Ovary (tissue), 9 donors: ENCODE data around the gene STRA6. TPM values are rescaled to one million over a fixed set of nuclear protein-coding genes. Genes with fewer than 3 reads are reported as not detected.

Experiments used
- DNase-seq, 5 donors: peaks; one replicate each; pipeline ENCODE4 v3.0.0-alpha.2; 2019 to 2020
- H3K27ac ChIP-seq, 2 donors: fragments of 200-600 bp; one replicate each; pipeline versions ENCODE4 v1.5.1 to v1.8.0; 2019 to 2022
- H3K27me3 ChIP-seq: fragments of 200-600 bp; one replicate; pipeline ENCODE4 v1.8.0; 2022
- H3K36me3 ChIP-seq: fragments of 200-600 bp; sonication (generic); one replicate; pipeline ENCODE4 v1.5.1; 2019
- H3K4me1 ChIP-seq: one replicate; pipeline ENCODE4 v1.8.1; 2013; ENCODE audit warnings: mild to moderate bottlenecking, moderate library complexity; ENCODE audit not compliant: insufficient read depth
- H3K4me3 ChIP-seq: fragments of 200-600 bp; sonication (generic); one replicate; pipeline ENCODE4 v1.5.1; 2017
- H3K9me3 ChIP-seq, 2 donors: fragments of 200-600 bp in 1 of 2; sonication (generic) in 1 of 2; one replicate each; pipeline versions ENCODE4 v1.5.1 to v1.8.1; 2013 to 2019; ENCODE audit warnings: mild to moderate bottlenecking in 1 of 2, moderate library complexity in 1 of 2
- EP300 ChIP-seq: sonication (generic); formaldehyde crosslinking; IDR thresholded peaks from one replicate; pipeline ENCODE4 v1.6.1; 2017; ENCODE audit warnings: antibody characterized with exemption
- POLR2A ChIP-seq: fragments of 450-650 bp; IDR thresholded peaks from one replicate; pipeline ENCODE4 v1.6.1; 2017; ENCODE audit warnings: antibody characterized with exemption, mild to moderate bottlenecking, moderate library complexity
- WGBS, 3 donors: extraction: QIAGEN DNeasy Blood & Tissue Kit in 1 of 3; methylation state at CpG; one replicate each; pipeline versions ENCODE4 v1.1.5 to v1.1.7; 2013 to 2017; 5-methylcytosine and 5-hydroxymethylcytosine counted together
- intact Hi-C, 4 donors: fragments of 100-400 bp; cut with DNase I; formaldehyde crosslinking; loops; one replicate each; pipeline versions ENCODE4 v1.11.0 to v1.15.1; 2022 to 2023
- polyA plus RNA-seq, 2 donors: library from polyadenylated mRNA; stranded (reverse); fragments of 200-250 nt in 1 of 2; fragments of 350-450 nt in 1 of 2; fragmentation: Illumina TruSeq in 1 of 2; extraction: RNeasy Lipid Tissue Mini Kit (QIAGEN cat#74804) in 1 of 2; gene quantifications; one replicate each; pipeline ENCODE4 v1.2.3, GENCODE V29; 2013 to 2014
- total RNA-seq, 7 donors: library from RNA; depleted of rRNA in 2 of 7; stranded (reverse); fragments of >200 nt in 2 of 7; fragmentation: NEBNext Ultra II Directional in 3 of 7; extraction: Animal tissue kit (Norgen Biotek cat#: 25700) in 3 of 7; gene quantifications; one replicate each; pipeline versions ENCODE4 v1.1.0 to v1.2.4, GENCODE V29; 2016 to 2023
- TF ChIP-seq, protein P1 (sequence below), 3 donors: fragments of 450-650 bp in 2 of 3; fragments of 200-600 bp in 1 of 3; IDR thresholded peaks; one replicate each; pipeline versions ENCODE4 v1.5.1 to v1.8.0; 2016 to 2022; ENCODE audit warnings: antibody characterized with exemption in 3 of 3, mild to moderate bottlenecking in 1 of 3
- donor health status: DM: no; HTN: no; CAD: no; lungs with moderate emphysema.
- donor health status: DM: no; HTN: no; CAD: no.
- donor health status: Bipolar disorder and iron deficiency.
- donor health status: DM: yes; HTN: yes; CAD: no.
- donor health status: DM: no; HTN: no; CAD: no.
- donor health status: DM: yes; HTN: yes; CAD: no.

Gene STRA6
- total and polyA plus RNA-seq, 9 donors, result 0.20 to 2.8 (median 0.69) TPM

DNA sequence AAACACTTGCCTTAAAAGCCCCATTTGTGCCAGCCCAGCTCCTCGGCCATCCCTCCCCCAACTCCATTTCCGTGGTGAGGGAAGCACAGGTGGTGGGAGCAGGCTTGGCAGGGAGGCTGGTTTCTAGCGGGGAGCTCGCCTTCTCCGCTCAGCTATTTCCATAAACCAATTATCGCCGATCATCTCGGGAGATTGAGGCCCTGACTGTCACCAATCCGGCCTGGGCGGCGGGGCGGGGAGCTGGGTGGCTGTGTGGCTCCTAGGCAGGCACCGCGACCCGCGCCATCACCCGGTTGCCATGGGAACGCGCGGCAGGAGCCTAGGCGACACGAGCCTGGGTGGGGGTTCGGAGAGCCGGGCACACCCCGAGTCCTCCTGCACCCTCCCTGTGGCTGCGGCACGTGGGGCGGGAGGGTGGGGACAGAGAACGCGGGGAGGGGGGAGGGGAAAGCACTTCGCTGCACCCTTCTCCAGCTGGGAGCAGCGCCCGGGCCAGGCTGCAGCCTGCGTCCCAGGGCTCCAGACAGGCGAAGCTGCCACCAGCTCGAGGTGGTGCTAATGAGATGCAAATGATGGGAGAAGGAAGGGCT, 42.9 kb upstream of the STRA6 start:
- intact Hi-C loops, result no loop called here
- H3K27ac ChIP-seq, result no peak overlapping the region
- WGBS, 3 donors, result 4 to 12% (median 7%) methylated on average over 12 to 36 of the region's 36 CpGs
- no peaks in the 10 kb centered on the region for H3K9me3 ChIP-seq
- TF ChIP-seq POLR2A, result no peak
- TF ChIP-seq, protein P1, sequence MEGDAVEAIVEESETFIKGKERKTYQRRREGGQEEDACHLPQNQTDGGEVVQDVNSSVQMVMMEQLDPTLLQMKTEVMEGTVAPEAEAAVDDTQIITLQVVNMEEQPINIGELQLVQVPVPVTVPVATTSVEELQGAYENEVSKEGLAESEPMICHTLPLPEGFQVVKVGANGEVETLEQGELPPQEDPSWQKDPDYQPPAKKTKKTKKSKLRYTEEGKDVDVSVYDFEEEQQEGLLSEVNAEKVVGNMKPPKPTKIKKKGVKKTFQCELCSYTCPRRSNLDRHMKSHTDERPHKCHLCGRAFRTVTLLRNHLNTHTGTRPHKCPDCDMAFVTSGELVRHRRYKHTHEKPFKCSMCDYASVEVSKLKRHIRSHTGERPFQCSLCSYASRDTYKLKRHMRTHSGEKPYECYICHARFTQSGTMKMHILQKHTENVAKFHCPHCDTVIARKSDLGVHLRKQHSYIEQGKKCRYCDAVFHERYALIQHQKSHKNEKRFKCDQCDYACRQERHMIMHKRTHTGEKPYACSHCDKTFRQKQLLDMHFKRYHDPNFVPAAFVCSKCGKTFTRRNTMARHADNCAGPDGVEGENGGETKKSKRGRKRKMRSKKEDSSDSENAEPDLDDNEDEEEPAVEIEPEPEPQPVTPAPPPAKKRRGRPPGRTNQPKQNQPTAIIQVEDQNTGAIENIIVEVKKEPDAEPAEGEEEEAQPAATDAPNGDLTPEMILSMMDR (IDR thresholded peaks at IDR 0.05), result no peak
- no peak for TF ChIP-seq EP300
- H3K27me3 ChIP-seq, result no peaks in the 10 kb centered on the region
- H3K4me1 ChIP-seq, result peaks cover 4% of the 10 kb centered on the region
- H3K36me3 ChIP-seq, result no peaks in the 10 kb centered on the region
- no peak for DNase-seq
- H3K4me3 ChIP-seq, result no peak overlapping the region

DNA sequence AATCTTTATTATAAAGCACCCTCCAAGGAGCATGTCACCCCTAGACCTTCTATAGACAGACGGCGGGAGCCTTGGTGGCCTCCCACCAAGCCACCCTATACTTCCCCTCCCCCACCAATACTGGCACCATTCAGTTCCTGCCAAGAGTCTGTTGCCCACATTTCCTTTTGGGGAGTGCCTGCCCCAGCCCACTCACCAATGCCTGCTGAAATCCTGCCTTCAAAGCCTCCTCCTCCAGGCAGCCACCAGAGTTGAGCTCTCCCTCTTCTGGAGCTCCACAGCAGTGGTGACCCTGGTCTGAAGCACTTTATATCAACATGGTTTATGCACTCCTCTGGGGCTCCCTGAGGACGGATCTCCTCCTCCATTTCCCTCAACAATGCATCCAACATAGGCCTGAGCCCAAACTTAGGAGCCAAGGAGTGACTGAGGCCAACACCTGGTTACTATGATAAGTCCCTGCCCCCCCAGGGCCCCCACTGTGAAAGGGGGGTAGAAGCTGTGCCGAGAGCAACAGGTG, 42.3 kb upstream of the STRA6 start:
- Histone ChIP-seq H3K27ac (no peak overlapping the region), H3K27me3 (no peaks in the 10 kb centered on the region), H3K4me1 (peaks cover 8% of the 10 kb centered on the region), H3K36me3 (no peaks in the 10 kb centered on the region), H3K9me3 (no peaks in the 10 kb centered on the region), H3K4me3 (no peak overlapping the region)
- WGBS, 3 donors, result 48 to 62% (median 55%) methylated on average over 4 of the region's 4 CpGs
- no peak for TF ChIP-seq POLR2A
- TF ChIP-seq EP300, result no peak
- TF ChIP-seq, protein P1 (IDR thresholded peaks at IDR 0.05), result no peak
- intact Hi-C loops, result no loop called here
- DNase-seq, result no peak

DNA sequence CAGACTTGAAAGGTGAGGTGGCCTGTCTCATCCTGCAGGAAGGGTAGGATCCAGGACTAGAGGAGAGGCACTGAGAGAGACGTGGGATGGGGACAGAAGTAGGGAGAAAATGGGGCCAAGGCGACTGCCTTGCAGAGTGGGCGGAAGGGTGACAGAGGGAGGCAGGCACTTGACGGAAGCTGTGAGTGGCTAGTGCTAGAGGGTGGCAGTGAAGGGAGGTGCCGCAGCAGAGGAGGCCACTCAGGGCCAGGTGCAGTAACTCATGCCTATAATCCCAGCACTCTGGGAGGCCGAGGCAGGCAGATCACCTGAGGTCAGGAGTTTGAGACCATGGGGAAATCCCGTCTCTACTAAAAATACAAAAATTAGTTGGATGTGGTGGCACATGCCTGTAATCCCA, 40.8 kb upstream of the STRA6 start:
- Histone ChIP-seq H3K36me3 (no peaks in the 10 kb centered on the region), H3K4me1 (peaks cover 13% of the 10 kb centered on the region), H3K4me3 (no peak overlapping the region), H3K27ac (no peak overlapping the region), H3K27me3 (no peaks in the 10 kb centered on the region), H3K9me3 (no peaks in the 10 kb centered on the region)
- intact Hi-C loops, result no loop called here
- TF ChIP-seq, protein P1 (IDR thresholded peaks at IDR 0.05), result no peak
- no peak for TF ChIP-seq POLR2A
- TF ChIP-seq EP300, result no peak
- 86 to 88% (median 87%) methylated on average over 7 of the region's 7 CpGs for WGBS, 3 donors
- DNase-seq, result no peak

DNA sequence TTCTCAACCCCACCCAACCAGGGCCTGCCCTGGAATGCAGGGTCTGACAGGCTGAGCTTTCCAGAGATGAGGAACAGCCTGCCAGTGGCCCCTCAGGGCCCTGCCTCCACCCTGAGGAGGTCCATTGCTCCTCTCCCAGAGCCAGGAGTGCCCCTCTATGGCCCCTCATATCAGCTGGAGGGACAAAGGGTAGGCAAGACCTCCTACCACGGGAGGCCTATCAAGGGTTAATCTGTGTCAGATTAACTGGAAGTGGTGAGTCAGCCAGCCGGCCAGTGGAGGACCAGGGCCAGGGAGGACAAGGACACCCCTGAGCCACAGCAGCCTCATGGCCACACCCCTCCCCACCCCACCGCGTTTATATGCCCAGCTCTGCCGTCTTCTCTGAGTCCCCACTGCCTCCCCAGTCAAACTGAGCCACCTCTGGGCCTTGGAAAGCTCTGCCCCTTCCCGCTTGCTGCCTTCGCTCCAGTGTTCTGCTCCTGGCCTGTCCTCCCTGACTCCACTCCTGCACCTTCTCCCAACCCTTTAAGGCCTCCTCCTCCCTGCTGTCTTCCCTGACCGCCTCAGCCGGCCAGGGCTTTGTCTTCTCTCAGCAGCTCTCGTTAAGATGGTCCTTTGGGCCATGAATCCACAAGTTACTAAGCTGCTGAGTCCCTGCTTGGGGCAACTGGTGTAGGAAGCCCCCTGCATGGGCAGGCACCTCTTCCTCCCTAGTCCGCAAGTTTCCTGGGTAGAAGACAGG, 40.0 kb upstream of the STRA6 start:
- no peak overlapping the region for H3K27ac ChIP-seq
- no peak for DNase-seq
- TF ChIP-seq POLR2A (no peak), EP300 (no peak)
- TF ChIP-seq, protein P1 (IDR thresholded peaks at IDR 0.05), result no peak
- no peaks in the 10 kb centered on the region for H3K27me3 ChIP-seq
- no peaks in the 10 kb centered on the region for H3K9me3 ChIP-seq
- peaks cover 13% of the 10 kb centered on the region for H3K4me1 ChIP-seq
- H3K4me3 ChIP-seq, result no peak overlapping the region
- H3K36me3 ChIP-seq, result no peaks in the 10 kb centered on the region
- intact Hi-C loops, result no loop called here
- 46 to 50% (median 49%) methylated on average over 11 of the region's 11 CpGs for whole genome bisulfite sequencing, 3 donors
